Loucy (cell line): ENCODE data around the gene TMEM178B.

Source experiments
- H2AFZ ChIP-seq: fragments of 200-600 bp; sonication (generic); 2 replicates; pipeline ENCODE4 v1.6.0; 2016; ENCODE audit warnings: antibody characterized with exemption, mild to moderate bottlenecking, low read length, moderate library complexity
- H3F3A ChIP-seq: fragments of 200-600 bp; 2 replicates; pipeline ENCODE4 v1.6.0; 2016; ENCODE audit warnings: antibody characterized with exemption, low read depth, mild to moderate bottlenecking
- H3K27me3 ChIP-seq: fragments of 200-600 bp; sonication (generic); 2 replicates; pipeline ENCODE4 v1.6.1; 2014; ENCODE audit warnings: low read length, mild to moderate bottlenecking; ENCODE audit not compliant: insufficient read depth, poor library complexity, severe bottlenecking
- H3K36me3 ChIP-seq: fragments of 200-600 bp; sonication (generic); 2 replicates; pipeline ENCODE4 v1.6.1; 2016; ENCODE audit warnings: low read length; ENCODE audit not compliant: insufficient read depth
- H3K4me1 ChIP-seq: fragments of 200-600 bp; sonication (generic); 2 replicates; pipeline ENCODE4 v1.5.1; 2014; ENCODE audit warnings: low read length, mild to moderate bottlenecking; ENCODE audit not compliant: insufficient read depth, poor library complexity, severe bottlenecking
- H3K4me2 ChIP-seq: fragments of 200-600 bp; sonication (generic); 2 replicates; pipeline ENCODE4 v1.6.0; 2014; ENCODE audit warnings: antibody characterized with exemption, low read length, low read depth, mild to moderate bottlenecking; ENCODE audit not compliant: poor library complexity, severe bottlenecking
- H3K4me3 ChIP-seq: fragments of 200-600 bp; sonication (generic); 2 replicates; pipeline ENCODE4 v1.5.1; 2014; ENCODE audit warnings: low read length, mild to moderate bottlenecking, mixed read lengths; ENCODE audit not compliant: poor library complexity, severe bottlenecking
- H3K79me2 ChIP-seq: fragments of 200-600 bp; sonication (generic); 2 replicates; pipeline ENCODE4 v1.6.1; 2014; ENCODE audit warnings: low read length; ENCODE audit not compliant: insufficient read depth
- H3K9ac ChIP-seq: fragments of 200-600 bp; sonication (generic); 2 replicates; pipeline ENCODE4 v1.6.0; 2014; ENCODE audit warnings: mild to moderate bottlenecking, low read depth, low read length, moderate library complexity; ENCODE audit not compliant: poor library complexity, severe bottlenecking
- H3K9me2 ChIP-seq: fragments of 200-600 bp; sonication (generic); replicated peaks from 2 replicates; pipeline ENCODE4 v1.6.1; 2016; ENCODE audit warnings: low read depth, low read length, mixed read lengths
- H3K9me3 ChIP-seq: fragments of 200-600 bp; sonication (generic); 2 replicates; pipeline ENCODE4 v1.6.1; 2014; ENCODE audit warnings: mild to moderate bottlenecking, antibody characterized with exemption, low read length, low read depth; ENCODE audit not compliant: insufficient read depth
- H4K20me1 ChIP-seq: fragments of 200-600 bp; sonication (generic); 2 replicates; pipeline ENCODE4 v1.6.0; 2014; ENCODE audit warnings: antibody characterized with exemption, low read length, mild to moderate bottlenecking; ENCODE audit not compliant: insufficient read depth, poor library complexity, severe bottlenecking
- CTCF ChIP-seq: fragments of 200-600 bp; sonication (generic); conservative IDR thresholded peaks from 2 replicates; pipeline ENCODE4 v1.5.1; 2014; ENCODE audit warnings: mild to moderate bottlenecking, antibody characterized with exemption, low read length
- EZH2phosphoT487 ChIP-seq: fragments of 200-600 bp; IDR thresholded peaks from 2 replicates; pipeline ENCODE4 v1.6.1; 2018; ENCODE audit warnings: antibody characterized with exemption, mild to moderate bottlenecking, moderate library complexity, borderline replicate concordance

Gene TMEM178B

GRCh38 chr7:141203177-141203576 lies 129.3 kb downstream of the TMEM178B start:
- H3K9ac ChIP-seq, result no peak overlapping the region
- no peaks in the 10 kb centered on the region for H3K9me2 ChIP-seq
- H3K36me3 ChIP-seq, result no peaks in the 10 kb centered on the region
- H3F3A ChIP-seq, result no peaks in the 10 kb centered on the region
- H3K4me3 ChIP-seq, result no peak overlapping the region
- no peaks in the 10 kb centered on the region for H3K4me1 ChIP-seq
- H3K79me2 ChIP-seq, result no peaks in the 10 kb centered on the region
- no peak overlapping the region for H3K4me2 ChIP-seq
- no peaks in the 10 kb centered on the region for H4K20me1 ChIP-seq
- no peaks in the 10 kb centered on the region for H3K27me3 ChIP-seq
- no peaks in the 10 kb centered on the region for H3K9me3 ChIP-seq
- H2AFZ ChIP-seq, result no peak overlapping the region
- TF ChIP-seq CTCF (no peak), EZH2phosphoT487 (no peak)

GRCh38 chr7:141203586-141203985 lies 129.7 kb downstream of the TMEM178B start:
- Histone ChIP-seq H3K9me3 (no peaks in the 10 kb centered on the region), H3K9ac (no peak overlapping the region), H3K27me3 (no peaks in the 10 kb centered on the region), H2AFZ (no peak overlapping the region), H3K4me3 (no peak overlapping the region), H3K4me2 (no peak overlapping the region), H3K36me3 (no peaks in the 10 kb centered on the region), H4K20me1 (no peaks in the 10 kb centered on the region), H3K79me2 (no peaks in the 10 kb centered on the region), H3K9me2 (no peaks in the 10 kb centered on the region), H3F3A (no peaks in the 10 kb centered on the region), H3K4me1 (no peaks in the 10 kb centered on the region)
- TF ChIP-seq CTCF (no peak), EZH2phosphoT487 (no peak)

- Histone ChIP-seq H3K79me2 (no peaks in the 10 kb centered on the region), H3K36me3 (no peaks in the 10 kb centered on the region), H3K9ac (no peak overlapping the region), H4K20me1 (no peaks in the 10 kb centered on the region), H3K9me2 (no peaks in the 10 kb centered on the region), H3K4me1 (no peaks in the 10 kb centered on the region), H3F3A (no peaks in the 10 kb centered on the region), H3K4me2 (no peak overlapping the region), H3K9me3 (no peaks in the 10 kb centered on the region), H2AFZ (no peak overlapping the region), H3K27me3 (no peaks in the 10 kb centered on the region), H3K4me3 (no peak overlapping the region)
- TF ChIP-seq CTCF, result no peak
- TF ChIP-seq EZH2phosphoT487, result no peak
These were observed 133.8 kb downstream of the TMEM178B start for GRCh38 chr7:141207661-141208060.
